ENCODE measurements around the gene ARHGEF28.
A peak's percentile ranks its signal among the peaks of the same experiment; 100 is the strongest.

ARHGEF28 gene

GRCh38 chr5:73661753-73662152, 35.8 kb downstream of the ARHGEF28 start:
- DNase-seq (ENCODE audit: low read depth) = no peak

- no peak for DNase-seq (ENCODE audit: low read depth)
These were observed 37.3 kb downstream of the ARHGEF28 start for GRCh38 chr5:73663161-73663859.

GRCh38 chr5:73663860-73664240, 37.9 kb downstream of the ARHGEF28 start:
- DNase-seq (ENCODE audit: low read depth) = no peak

GRCh38 chr5:73664796-73665195, 38.8 kb downstream of the ARHGEF28 start:
- no peak for DNase-seq (ENCODE audit: low read depth)

- DNase-seq (ENCODE audit: low read depth) = no peak
These were observed 40.9 kb downstream of the ARHGEF28 start for GRCh38 chr5:73666891-73667290.

GRCh38 chr5:73668017-73668416, 42.0 kb downstream of the ARHGEF28 start:
- DNase-seq (ENCODE audit: low read depth) = no peak

GRCh38 chr5:73668486-73669111, 42.6 kb downstream of the ARHGEF28 start:
- DNase-seq (ENCODE audit: low read depth) = no peak

GRCh38 chr5:73670731-73671130, 44.7 kb downstream of the ARHGEF28 start:
- DNase-seq (ENCODE audit: low read depth) = no peak

- no peak for DNase-seq (ENCODE audit: low read depth)
These were observed 46.1 kb downstream of the ARHGEF28 start for GRCh38 chr5:73672132-73672531.

- peak; percentile 69 for DNase-seq (ENCODE audit: low read depth)
These were observed 47.2 kb downstream of the ARHGEF28 start for GRCh38 chr5:73673161-73673591.

- DNase-seq (ENCODE audit: low read depth) = no peak
These were observed 48.6 kb downstream of the ARHGEF28 start for GRCh38 chr5:73674669-73675004.

- no peak for DNase-seq (ENCODE audit: low read depth)
These were observed 52.3 kb downstream of the ARHGEF28 start for GRCh38 chr5:73678322-73678740.

- DNase-seq (ENCODE audit: low read depth) = no peak
These were observed 52.8 kb downstream of the ARHGEF28 start for GRCh38 chr5:73678807-73679206.

- no peak for DNase-seq (ENCODE audit: low read depth)
These were observed 56.2 kb downstream of the ARHGEF28 start for GRCh38 chr5:73682176-73682575.

GRCh38 chr5:73684691-73685090, 58.7 kb downstream of the ARHGEF28 start:
- no peak for DNase-seq (ENCODE audit: low read depth)

- DNase-seq (ENCODE audit: low read depth) = no peak
These were observed 60.9 kb downstream of the ARHGEF28 start for GRCh38 chr5:73686912-73687311.

- no peak for DNase-seq (ENCODE audit: low read depth)
These were observed 61.4 kb downstream of the ARHGEF28 start for GRCh38 chr5:73687357-73687756.

- no peak for DNase-seq (ENCODE audit: low read depth)
These were observed 64.0 kb downstream of the ARHGEF28 start for GRCh38 chr5:73690015-73690414.

- no peak for DNase-seq (ENCODE audit: low read depth)
These were observed 65.5 kb downstream of the ARHGEF28 start for GRCh38 chr5:73691302-73692080.

- peak; percentile 74 for DNase-seq (ENCODE audit: low read depth)
These were observed 66.2 kb downstream of the ARHGEF28 start for GRCh38 chr5:73692166-73692640.

GRCh38 chr5:73692981-73693380, 67.0 kb downstream of the ARHGEF28 start:
- no peak for DNase-seq (ENCODE audit: low read depth)

- DNase-seq (ENCODE audit: low read depth) = no peak
These were observed 67.6 kb downstream of the ARHGEF28 start for GRCh38 chr5:73693573-73694061.

GRCh38 chr5:73694089-73694488, 68.1 kb downstream of the ARHGEF28 start:
- DNase-seq (ENCODE audit: low read depth) = no peak

Measured in HS-5 (cell line).